Liver (tissue), 9 donors: ENCODE data around the gene KSR1. TPM values are rescaled to one million over a fixed set of nuclear protein-coding genes. Genes with fewer than 3 reads are reported as not detected.

Experiments
- DNase-seq: peaks from one replicate; pipeline ENCODE4 v3.0.0-alpha.2; 2017; ENCODE audit warnings: low spot score
- H3K27ac ChIP-seq, 2 donors: one replicate each; pipeline ENCODE4 v1.7.0; 2013; ENCODE audit warnings: inconsistent platforms in 2 of 2, low read length in 2 of 2, control low read depth in 1 of 2, low read depth in 1 of 2, mild to moderate bottlenecking in 1 of 2
- H3K27me3 ChIP-seq, 4 donors: one replicate each; pipeline versions ENCODE4 v1.6.1 to v1.7.0; 2013; ENCODE audit warnings: low read length in 3 of 4, inconsistent platforms in 1 of 4, mild to moderate bottlenecking in 1 of 4, moderate library complexity in 1 of 4; ENCODE audit not compliant: control insufficient read depth in 4 of 4, insufficient read depth in 4 of 4
- H3K36me3 ChIP-seq, 4 donors: one replicate each; pipeline versions ENCODE4 v1.6.1 to v1.7.0; 2013; ENCODE audit warnings: low read length in 3 of 4, mild to moderate bottlenecking in 3 of 4, low read depth in 1 of 4, moderate library complexity in 1 of 4; ENCODE audit not compliant: control insufficient read depth in 4 of 4, insufficient read depth in 3 of 4
- H3K4me1 ChIP-seq, 4 donors: one replicate each; pipeline versions ENCODE4 v1.6.1 to v1.7.0; 2013; ENCODE audit warnings: low read length in 3 of 4, mild to moderate bottlenecking in 3 of 4, moderate library complexity in 1 of 4; ENCODE audit not compliant: control insufficient read depth in 4 of 4, insufficient read depth in 4 of 4
- H3K4me3 ChIP-seq, 3 donors: one replicate each; pipeline versions ENCODE4 v1.6.1 to v1.7.0; 2013; ENCODE audit warnings: low read length in 3 of 3, control low read depth in 1 of 3, low read depth in 1 of 3, mild to moderate bottlenecking in 1 of 3
- H3K9ac ChIP-seq, 2 donors: one replicate each; pipeline ENCODE4 v1.7.0; 2013; ENCODE audit warnings: low read length in 2 of 2, mild to moderate bottlenecking in 2 of 2, moderate library complexity in 2 of 2, control low read depth in 1 of 2, low read depth in 1 of 2
- H3K9me3 ChIP-seq, 4 donors: one replicate each; pipeline versions ENCODE4 v1.6.1 to v1.7.0; 2013; ENCODE audit warnings: low read length in 3 of 4; ENCODE audit not compliant: control insufficient read depth in 4 of 4
- EGR1 ChIP-seq, 2 donors: IDR thresholded peaks; 2 replicates each; pipeline ENCODE4 v1.6.1; 2016 to 2018; ENCODE audit warnings: antibody characterized with exemption in 2 of 2, low read depth in 2 of 2
- FOXA1 ChIP-seq: IDR thresholded peaks from 2 replicates; pipeline ENCODE4 v1.6.1; 2016; ENCODE audit warnings: antibody characterized with exemption
- FOXA2 ChIP-seq: IDR thresholded peaks from 2 replicates; pipeline ENCODE4 v1.6.1; 2016; ENCODE audit warnings: antibody characterized with exemption
- GABPA ChIP-seq, 2 donors: IDR thresholded peaks in 1 of 2; conservative IDR thresholded peaks in 1 of 2; 2 replicates each; pipeline ENCODE4 v1.6.1; 2016; ENCODE audit warnings: antibody characterized with exemption in 2 of 2, mild to moderate bottlenecking in 1 of 2, moderate library complexity in 1 of 2
- HNF4A ChIP-seq, 2 donors: conservative IDR thresholded peaks; 2 replicates each; pipeline ENCODE4 v1.6.1; 2016; ENCODE audit warnings: antibody characterized with exemption in 2 of 2, mild to moderate bottlenecking in 2 of 2
- HNF4G ChIP-seq: IDR thresholded peaks from 2 replicates; pipeline ENCODE4 v1.6.1; 2016; ENCODE audit warnings: antibody characterized with exemption
- JUND ChIP-seq, 2 donors: IDR thresholded peaks; 2 replicates each; pipeline ENCODE4 v1.6.1; 2016; ENCODE audit warnings: antibody characterized with exemption in 2 of 2
- NR2F2 ChIP-seq: IDR thresholded peaks from 2 replicates; pipeline ENCODE4 v1.6.1; 2016; ENCODE audit warnings: antibody characterized with exemption
- RAD21 ChIP-seq, 2 donors: IDR thresholded peaks; 2 replicates each; pipeline ENCODE4 v1.6.1; 2016; ENCODE audit warnings: antibody characterized with exemption in 2 of 2, mild to moderate bottlenecking in 2 of 2
- RXRA ChIP-seq, 2 donors: IDR thresholded peaks; 2 replicates each; pipeline ENCODE4 v1.6.1; 2017 to 2018; ENCODE audit warnings: antibody characterized with exemption in 2 of 2, mild to moderate bottlenecking in 1 of 2
- SP1 ChIP-seq: IDR thresholded peaks from 2 replicates; pipeline ENCODE4 v1.6.1; 2018; ENCODE audit warnings: antibody characterized with exemption, mild to moderate bottlenecking
- TAF1 ChIP-seq: conservative IDR thresholded peaks from 2 replicates; pipeline ENCODE4 v1.6.1; 2016; ENCODE audit warnings: antibody characterized with exemption, mild to moderate bottlenecking
- YY1 ChIP-seq: IDR thresholded peaks from 2 replicates; pipeline ENCODE4 v1.6.1; 2016; ENCODE audit warnings: antibody characterized with exemption, mild to moderate bottlenecking
- WGBS: extraction: QIAGEN DNeasy Blood & Tissue Kit; methylation state at CpG from one replicate; pipeline ENCODE4 v1.1.7; 2013; 5-methylcytosine and 5-hydroxymethylcytosine counted together
- polyA plus RNA-seq, 2 donors: library from polyadenylated mRNA; stranded (reverse) in 1 of 2; unstranded in 1 of 2; fragments of 200-250 nt in 1 of 2; fragments of >200 nt in 1 of 2; fragmentation: Nextera tagmentation in 1 of 2; extraction: Ambion mirVana in 1 of 2; gene quantifications; one replicate each; pipeline versions ENCODE4 v1.2.1 to v1.2.3, GENCODE V29; 2013 to 2015
- total RNA-seq, 2 donors: library from RNA; depleted of rRNA; stranded (reverse); fragments of >200 nt; gene quantifications; one replicate each; pipeline ENCODE4 v1.2.3, GENCODE V29; 2014
- TF ChIP-seq, protein P1 (sequence below): IDR thresholded peaks from 2 replicates; pipeline ENCODE4 v1.6.1; 2016; ENCODE audit warnings: antibody characterized with exemption, mild to moderate bottlenecking
- TF ChIP-seq, protein P2 (sequence below): fragments of 150-350 bp; IDR thresholded peaks from 2 replicates; pipeline ENCODE4 v1.5.1; 2017; ENCODE audit warnings: improper control_type of control experiment, low read depth, low read length; ENCODE audit not compliant: missing input control
- TF ChIP-seq, protein P3 (sequence below): IDR thresholded peaks from 2 replicates; pipeline ENCODE4 v1.6.1; 2016; ENCODE audit warnings: antibody characterized with exemption
- donor health status: healthy.
- donor health status: healthy.
- donor health status: healthy.
- donor health status: healthy.
- donor health status: healthy.

KSR1 gene
- total and polyA plus RNA-seq, 4 donors, result 1.2 to 9.0 (median 4.1) TPM

DNA sequence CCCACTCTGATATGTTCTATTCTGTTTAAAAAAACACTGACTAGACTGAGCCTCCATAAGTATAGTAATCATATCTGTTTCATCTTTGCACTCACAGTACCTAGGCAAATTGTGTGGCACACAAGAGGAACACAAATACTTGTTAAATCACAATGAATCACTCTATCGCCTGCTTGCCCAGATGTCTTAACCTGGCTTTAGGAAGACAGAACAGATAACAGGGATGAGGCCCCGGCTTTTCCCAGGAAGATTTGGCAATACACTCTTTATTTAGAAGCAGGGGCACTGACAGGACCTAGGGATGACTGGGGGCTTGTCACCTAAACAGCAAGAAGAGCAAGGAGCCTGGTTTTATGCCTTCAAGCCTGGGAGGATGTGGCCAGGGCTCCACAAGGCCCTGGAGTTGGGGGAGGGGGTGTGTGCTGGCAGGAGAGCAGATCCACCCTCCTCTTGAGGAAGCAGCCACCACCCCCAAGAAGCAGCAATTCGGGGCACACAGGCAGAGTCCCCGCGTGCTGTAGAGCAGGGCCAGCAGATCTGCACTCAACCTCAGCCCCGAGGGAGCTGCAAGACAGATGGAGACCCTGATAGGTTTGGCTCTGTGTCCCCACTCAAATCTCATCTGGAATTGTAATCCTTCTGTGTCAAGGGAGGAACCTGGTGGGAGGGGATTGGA, 41.0 kb upstream of the KSR1 start:
- Histone ChIP-seq H3K27ac (no peak overlapping the region), H3K9me3 (no peaks in the 10 kb centered on the region), H3K27me3 (no peaks in the 10 kb centered on the region), H3K9ac (no peak overlapping the region), H3K36me3 (no peaks in the 10 kb centered on the region), H3K4me1 (no peaks in the 10 kb centered on the region), H3K4me3 (no peak overlapping the region)
- no peak for DNase-seq
- WGBS, result 71% methylated on average over 6 of the region's 6 CpGs
- TF ChIP-seq EGR1 (IDR thresholded peaks at IDR 0.05; ENCODE audit: low read depth in 2 of 2) (no peak), NR2F2 (no peak), HNF4A (conservative IDR thresholded peaks at IDR 0.05) (no peak), SP1 (no peak), HNF4G (no peak), RAD21 (IDR thresholded peaks at IDR 0.05) (no peak), JUND (IDR thresholded peaks at IDR 0.05) (no peak), FOXA1 (no peak), TAF1 (no peak), RXRA (IDR thresholded peaks at IDR 0.05) (no peak), GABPA (IDR thresholded peaks at IDR 0.05 in 1 of 2, conservative IDR thresholded peaks at IDR 0.05 in 1 of 2) (no peak)
- TF ChIP-seq, protein P1, sequence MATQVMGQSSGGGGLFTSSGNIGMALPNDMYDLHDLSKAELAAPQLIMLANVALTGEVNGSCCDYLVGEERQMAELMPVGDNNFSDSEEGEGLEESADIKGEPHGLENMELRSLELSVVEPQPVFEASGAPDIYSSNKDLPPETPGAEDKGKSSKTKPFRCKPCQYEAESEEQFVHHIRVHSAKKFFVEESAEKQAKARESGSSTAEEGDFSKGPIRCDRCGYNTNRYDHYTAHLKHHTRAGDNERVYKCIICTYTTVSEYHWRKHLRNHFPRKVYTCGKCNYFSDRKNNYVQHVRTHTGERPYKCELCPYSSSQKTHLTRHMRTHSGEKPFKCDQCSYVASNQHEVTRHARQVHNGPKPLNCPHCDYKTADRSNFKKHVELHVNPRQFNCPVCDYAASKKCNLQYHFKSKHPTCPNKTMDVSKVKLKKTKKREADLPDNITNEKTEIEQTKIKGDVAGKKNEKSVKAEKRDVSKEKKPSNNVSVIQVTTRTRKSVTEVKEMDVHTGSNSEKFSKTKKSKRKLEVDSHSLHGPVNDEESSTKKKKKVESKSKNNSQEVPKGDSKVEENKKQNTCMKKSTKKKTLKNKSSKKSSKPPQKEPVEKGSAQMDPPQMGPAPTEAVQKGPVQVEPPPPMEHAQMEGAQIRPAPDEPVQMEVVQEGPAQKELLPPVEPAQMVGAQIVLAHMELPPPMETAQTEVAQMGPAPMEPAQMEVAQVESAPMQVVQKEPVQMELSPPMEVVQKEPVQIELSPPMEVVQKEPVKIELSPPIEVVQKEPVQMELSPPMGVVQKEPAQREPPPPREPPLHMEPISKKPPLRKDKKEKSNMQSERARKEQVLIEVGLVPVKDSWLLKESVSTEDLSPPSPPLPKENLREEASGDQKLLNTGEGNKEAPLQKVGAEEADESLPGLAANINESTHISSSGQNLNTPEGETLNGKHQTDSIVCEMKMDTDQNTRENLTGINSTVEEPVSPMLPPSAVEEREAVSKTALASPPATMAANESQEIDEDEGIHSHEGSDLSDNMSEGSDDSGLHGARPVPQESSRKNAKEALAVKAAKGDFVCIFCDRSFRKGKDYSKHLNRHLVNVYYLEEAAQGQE, result no peak

DNA sequence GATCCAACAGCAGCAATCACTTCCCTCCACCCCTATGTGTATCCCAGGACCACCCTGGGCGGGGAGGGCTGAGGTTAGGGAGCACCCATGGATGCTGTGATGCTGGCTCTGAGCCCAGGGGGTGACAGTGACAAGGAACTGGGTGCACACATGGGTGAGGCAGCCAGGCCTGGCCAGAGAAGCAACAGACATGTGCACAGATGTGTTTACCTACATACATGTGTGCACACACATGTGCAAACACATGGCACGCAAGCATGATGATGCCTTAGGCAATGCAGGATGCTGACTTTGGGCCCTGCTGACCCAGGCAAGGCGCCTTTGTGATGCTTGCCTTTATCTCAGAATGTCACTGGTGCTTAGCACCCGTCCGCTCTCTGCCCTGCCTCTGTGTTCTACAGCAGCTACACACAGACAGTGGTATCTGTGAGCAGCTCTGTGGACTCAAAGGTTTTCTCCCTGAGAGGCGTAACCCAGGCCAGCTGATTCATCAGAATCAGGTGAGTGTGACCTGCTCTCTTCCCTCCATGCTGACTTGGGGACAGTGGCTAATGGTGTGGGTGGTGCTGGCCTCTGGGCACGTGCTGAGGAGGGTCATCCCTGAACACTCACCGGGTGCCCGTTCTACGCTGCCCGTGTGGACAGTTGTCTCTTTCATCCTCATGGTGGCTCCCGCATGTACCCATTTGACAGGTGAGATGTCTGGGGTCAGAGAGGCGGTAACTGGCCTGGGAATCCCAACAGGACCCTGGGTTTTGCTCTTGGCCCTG, 38.5 kb upstream of the KSR1 start:
- no peaks in the 10 kb centered on the region for H3K36me3 ChIP-seq
- no peak for DNase-seq
- 95% methylated on average over 13 of the region's 13 CpGs for WGBS

DNA sequence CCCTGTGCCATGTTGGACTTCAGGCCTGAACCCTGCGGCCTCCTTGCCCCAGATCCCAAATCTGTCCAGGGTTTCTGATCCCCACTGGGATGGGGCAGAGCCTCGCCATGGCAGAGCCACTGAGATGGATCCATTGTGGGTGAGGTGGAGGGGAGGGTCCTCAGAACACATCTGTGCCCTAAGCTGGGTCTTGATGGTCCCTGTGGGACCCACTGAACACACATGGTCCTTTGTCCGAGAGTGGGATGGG, 38.0 kb upstream of the KSR1 start:
- Histone ChIP-seq H3K27ac (no peak overlapping the region), H3K4me3 (no peak overlapping the region), H3K36me3 (no peaks in the 10 kb centered on the region), H3K27me3 (no peaks in the 10 kb centered on the region), H3K4me1 (no peaks in the 10 kb centered on the region), H3K9me3 (no peaks in the 10 kb centered on the region), H3K9ac (no peak overlapping the region)
- WGBS, result 94% methylated on average over 3 of the region's 3 CpGs
- no peak for DNase-seq
- TF ChIP-seq YY1 (no peak), FOXA2 (no peak), NR2F2 (no peak)
- TF ChIP-seq, protein P2, sequence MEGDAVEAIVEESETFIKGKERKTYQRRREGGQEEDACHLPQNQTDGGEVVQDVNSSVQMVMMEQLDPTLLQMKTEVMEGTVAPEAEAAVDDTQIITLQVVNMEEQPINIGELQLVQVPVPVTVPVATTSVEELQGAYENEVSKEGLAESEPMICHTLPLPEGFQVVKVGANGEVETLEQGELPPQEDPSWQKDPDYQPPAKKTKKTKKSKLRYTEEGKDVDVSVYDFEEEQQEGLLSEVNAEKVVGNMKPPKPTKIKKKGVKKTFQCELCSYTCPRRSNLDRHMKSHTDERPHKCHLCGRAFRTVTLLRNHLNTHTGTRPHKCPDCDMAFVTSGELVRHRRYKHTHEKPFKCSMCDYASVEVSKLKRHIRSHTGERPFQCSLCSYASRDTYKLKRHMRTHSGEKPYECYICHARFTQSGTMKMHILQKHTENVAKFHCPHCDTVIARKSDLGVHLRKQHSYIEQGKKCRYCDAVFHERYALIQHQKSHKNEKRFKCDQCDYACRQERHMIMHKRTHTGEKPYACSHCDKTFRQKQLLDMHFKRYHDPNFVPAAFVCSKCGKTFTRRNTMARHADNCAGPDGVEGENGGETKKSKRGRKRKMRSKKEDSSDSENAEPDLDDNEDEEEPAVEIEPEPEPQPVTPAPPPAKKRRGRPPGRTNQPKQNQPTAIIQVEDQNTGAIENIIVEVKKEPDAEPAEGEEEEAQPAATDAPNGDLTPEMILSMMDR, result no peak

More for the DNA sequence above, 38.5 kb upstream of the KSR1 start:
- H3K4me3 ChIP-seq, result no peak overlapping the region
- H3K9ac ChIP-seq, result no peak overlapping the region
- H3K27ac ChIP-seq, result no peak overlapping the region
- no peaks in the 10 kb centered on the region for H3K27me3 ChIP-seq
- H3K9me3 ChIP-seq, result no peaks in the 10 kb centered on the region
- H3K4me1 ChIP-seq, result no peaks in the 10 kb centered on the region
- TF ChIP-seq HNF4G (no peak), TAF1 (no peak), NR2F2 (no peak), GABPA (IDR thresholded peaks at IDR 0.05 in 1 of 2, conservative IDR thresholded peaks at IDR 0.05 in 1 of 2) (no peak), EGR1 (IDR thresholded peaks at IDR 0.05; ENCODE audit: low read depth in 2 of 2) (no peak), RXRA (IDR thresholded peaks at IDR 0.05) (no peak), YY1 (no peak)
- TF ChIP-seq, protein P3, sequence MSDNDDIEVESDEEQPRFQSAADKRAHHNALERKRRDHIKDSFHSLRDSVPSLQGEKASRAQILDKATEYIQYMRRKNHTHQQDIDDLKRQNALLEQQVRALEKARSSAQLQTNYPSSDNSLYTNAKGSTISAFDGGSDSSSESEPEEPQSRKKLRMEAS, result no peak
